Measurements from ENCODE around the gene URI1.

The URI1 gene

DNA sequence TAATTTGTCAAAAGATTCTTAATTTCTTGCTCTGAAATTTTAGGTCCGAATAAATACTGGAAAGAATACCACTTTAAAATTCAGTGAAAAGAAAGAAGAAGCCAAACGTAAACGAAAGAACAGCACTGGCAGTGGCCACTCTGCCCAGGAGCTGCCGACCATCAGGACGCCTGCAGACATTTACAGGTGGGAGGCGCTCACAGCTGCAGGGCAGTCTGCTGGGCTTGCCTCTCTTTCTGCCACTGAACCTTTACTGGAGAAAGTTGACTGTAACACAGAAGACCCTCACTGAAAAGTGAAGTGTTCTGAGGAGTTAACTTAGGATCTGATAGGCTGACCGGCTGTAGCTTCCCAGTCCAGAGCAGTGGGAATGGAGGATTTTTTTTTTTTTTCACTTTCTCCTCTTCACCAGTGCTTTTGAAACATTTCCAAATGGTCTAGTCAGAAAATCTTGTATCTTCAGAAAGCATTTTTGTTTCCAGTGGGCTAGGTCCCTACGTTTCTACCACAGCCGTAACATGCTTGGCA, 69.1 kb downstream of the URI1 start:
- H3K4me3 ChIP-seq (ENCODE audit: low read depth, low read length) = no peak overlapping the region
- TF ChIP-seq CTCF (IDR thresholded peaks at IDR 0.05; ENCODE audit: low read depth, low read length) = no peak
- no peak for TF ChIP-seq MYC (IDR thresholded peaks at IDR 0.05; ENCODE audit: low read depth, low read length)
- TF ChIP-seq MAX (IDR thresholded peaks at IDR 0.05; ENCODE audit: low read depth, low read length) = no peak
- no peak for TF ChIP-seq POLR2A (IDR thresholded peaks at IDR 0.05; ENCODE audit: extremely low read depth, insufficient read length)
- no peak for DNase-seq (ENCODE audit: low read depth)

DNA sequence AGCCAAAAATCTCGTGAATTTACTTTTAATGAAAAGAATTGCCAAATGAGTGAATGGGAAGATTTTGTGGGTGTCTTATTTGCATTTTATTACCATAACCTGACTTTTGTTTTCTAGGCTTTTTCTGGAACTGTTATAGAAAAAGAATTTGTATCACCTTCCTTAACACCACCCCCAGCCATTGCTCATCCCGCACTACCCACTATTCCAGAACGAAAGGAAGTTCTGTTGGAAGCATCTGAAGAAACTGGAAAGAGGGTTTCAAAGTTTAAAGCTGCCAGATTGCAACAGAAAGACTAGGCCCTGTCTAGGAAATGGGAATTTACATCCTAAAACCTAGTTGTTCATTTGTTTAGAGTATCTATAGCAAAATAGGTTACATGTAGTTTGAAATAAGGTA, 72.7 kb downstream of the URI1 start:
- no peak for DNase-seq (ENCODE audit: low read depth)
- no peak overlapping the region for H3K4me3 ChIP-seq (ENCODE audit: low read depth, low read length)
- no peak for TF ChIP-seq MAX (IDR thresholded peaks at IDR 0.05; ENCODE audit: low read depth, low read length)
- no peak for TF ChIP-seq POLR2A (IDR thresholded peaks at IDR 0.05; ENCODE audit: extremely low read depth, insufficient read length)
- no peak for TF ChIP-seq CTCF (IDR thresholded peaks at IDR 0.05; ENCODE audit: low read depth, low read length)
- TF ChIP-seq MYC (IDR thresholded peaks at IDR 0.05; ENCODE audit: low read depth, low read length) = no peak

DNA sequence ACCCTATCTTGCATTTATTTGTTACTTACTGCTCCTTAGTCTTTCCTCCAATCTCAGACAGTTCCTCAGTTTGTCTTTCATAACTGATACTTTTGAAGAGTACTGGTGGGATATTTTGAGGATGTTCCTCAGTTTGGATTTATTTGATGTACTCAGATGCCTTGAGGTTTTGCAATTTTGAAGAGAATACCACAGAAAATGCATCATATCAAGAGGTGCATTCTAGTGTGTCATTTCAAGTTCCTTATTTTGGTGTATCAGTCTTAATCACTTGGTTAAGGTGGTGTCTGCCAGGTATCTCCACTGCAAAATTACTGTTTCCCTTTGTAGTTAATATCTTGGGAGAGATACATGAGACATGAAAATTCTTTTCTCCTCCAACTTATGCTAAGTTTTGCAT, 75.1 kb downstream of the URI1 start:
- no peak for DNase-seq (ENCODE audit: low read depth)
- TF ChIP-seq MYC (IDR thresholded peaks at IDR 0.05; ENCODE audit: low read depth, low read length) = no peak
- no peak for TF ChIP-seq MAX (IDR thresholded peaks at IDR 0.05; ENCODE audit: low read depth, low read length)
- no peak for TF ChIP-seq CTCF (IDR thresholded peaks at IDR 0.05; ENCODE audit: low read depth, low read length)
- TF ChIP-seq POLR2A (IDR thresholded peaks at IDR 0.05; ENCODE audit: extremely low read depth, insufficient read length) = no peak
- H3K4me3 ChIP-seq (ENCODE audit: low read depth, low read length) = no peak overlapping the region

GRCh38 chr19:30020189-30020588, 78.2 kb downstream of the URI1 start:
- H3K4me3 ChIP-seq (ENCODE audit: low read depth, low read length) = no peak overlapping the region
- TF ChIP-seq MAX (IDR thresholded peaks at IDR 0.05; ENCODE audit: low read depth, low read length) (no peak), CTCF (IDR thresholded peaks at IDR 0.05; ENCODE audit: low read depth, low read length) (no peak), POLR2A (IDR thresholded peaks at IDR 0.05; ENCODE audit: extremely low read depth, insufficient read length) (no peak), MYC (IDR thresholded peaks at IDR 0.05; ENCODE audit: low read depth, low read length) (no peak)
- DNase-seq (ENCODE audit: low read depth) = no peak

DNA sequence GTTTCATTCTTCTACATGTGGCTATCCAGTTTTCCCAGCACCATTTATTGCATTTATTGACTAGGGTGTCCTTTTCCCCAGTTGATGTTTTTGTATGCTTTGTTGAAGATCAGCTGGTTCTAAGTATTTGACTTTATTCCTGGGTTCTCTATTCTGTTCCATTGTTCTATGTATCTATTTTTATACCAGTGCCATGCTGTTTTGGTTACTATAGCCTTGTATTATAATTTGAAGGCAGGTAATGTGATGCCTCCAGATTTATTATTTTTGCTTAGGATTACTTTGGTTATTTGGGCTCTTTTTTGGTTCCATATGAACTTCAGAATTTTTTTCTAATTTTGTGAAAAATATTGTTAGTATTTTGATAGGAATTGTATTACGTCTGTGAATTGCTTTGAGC, 80.6 kb downstream of the URI1 start:
- H3K4me3 ChIP-seq (ENCODE audit: low read depth, low read length) = no peak overlapping the region

More for the DNA sequence above, 80.6 kb downstream of the URI1 start:
- no peak for DNase-seq (ENCODE audit: low read depth)
- TF ChIP-seq MYC (IDR thresholded peaks at IDR 0.05; ENCODE audit: low read depth, low read length) (no peak), CTCF (IDR thresholded peaks at IDR 0.05; ENCODE audit: low read depth, low read length) (no peak), POLR2A (IDR thresholded peaks at IDR 0.05; ENCODE audit: extremely low read depth, insufficient read length) (no peak), MAX (IDR thresholded peaks at IDR 0.05; ENCODE audit: low read depth, low read length) (no peak)
